Measurements from ENCODE around the gene C11orf24. TPM values are rescaled to one million over a fixed set of nuclear protein-coding genes. Genes with fewer than 3 reads are reported as not detected.

Gene C11orf24
- total and polyA plus RNA-seq, 2 experiments from 2014 or later: 89.4 to 105 TPM

DNA sequence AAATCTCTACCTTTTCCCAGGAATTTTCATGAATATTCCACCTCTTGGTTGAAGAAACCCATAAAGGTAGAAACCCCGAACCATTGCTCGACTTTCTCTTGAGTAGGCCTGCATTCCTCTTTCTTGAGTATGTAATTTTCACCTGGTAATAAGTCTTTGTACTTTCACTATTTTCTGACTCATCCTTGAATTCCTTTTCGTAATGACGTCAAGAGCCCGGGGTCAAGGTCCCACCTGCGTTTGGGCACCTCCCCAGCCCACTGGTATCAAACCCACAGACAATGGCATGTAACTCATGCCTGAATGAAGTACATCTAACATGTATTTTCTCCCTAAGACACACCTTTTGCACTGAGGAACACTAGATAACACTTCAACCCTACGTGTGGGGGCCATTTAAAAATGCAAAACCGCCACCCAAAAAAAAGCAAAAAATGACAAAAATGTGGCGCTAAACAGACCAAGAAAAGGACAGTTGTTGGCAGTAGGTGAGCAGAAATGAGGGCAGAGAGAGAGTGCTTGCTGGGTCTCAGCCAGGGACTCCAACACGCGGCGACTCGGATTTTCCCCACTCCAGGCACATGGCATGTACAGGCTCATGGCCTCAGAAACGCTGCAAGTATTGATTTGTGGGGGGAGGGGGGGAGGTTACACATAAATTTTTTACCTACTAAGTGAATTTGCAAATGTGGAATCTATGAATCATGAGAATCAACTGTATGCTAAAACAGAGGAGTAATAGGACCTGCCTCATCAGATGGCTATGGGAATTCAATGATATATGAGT, 4.1 kb upstream of the C11orf24 start:
- Histone ChIP-seq H3K9me2 (ENCODE audit: insufficient read depth) (no peaks in the 10 kb centered on the region), H2AFZ (no peak overlapping the region), H3K4me1 (ENCODE audit: insufficient read depth) (no peaks in the 10 kb centered on the region), H3K27me3 (replicated peaks; ENCODE audit: insufficient read depth) (no peaks in the 10 kb centered on the region), H3K4me2 (ENCODE audit: unreplicated experiment) (no peak overlapping the region), H3K9me3 (ENCODE audit: low read depth) (no peaks in the 10 kb centered on the region), H3K9ac (no peak overlapping the region), H3K27ac (no peak overlapping the region), H3K36me3 (ENCODE audit: low read depth) (no peaks in the 10 kb centered on the region), H4K20me1 (ENCODE audit: insufficient read depth) (no peaks in the 10 kb centered on the region), H3F3A (ENCODE audit: insufficient read depth) (peaks cover 3% of the 10 kb centered on the region; the same call in 1 of the 2 replicates), H3K4me3 (no peak overlapping the region), H3K79me2 (ENCODE audit: insufficient read depth) (peaks cover 7% of the 10 kb centered on the region)
- DNase-seq: no peak
- in situ Hi-C loops (cut with MboI): no loop called here
- TF ChIP-seq EZH2phosphoT487 (IDR thresholded peaks at IDR 0.05; ENCODE audit: insufficient read depth, low read depth) (no peak), EZH2 (IDR thresholded peaks at IDR 0.05; ENCODE audit: insufficient read depth, poor library complexity, severe bottlenecking) (no peak)
- WGBS, 2 experiments (ENCODE audit: low coverage in 1 of 2, low lambda C conversion rate in 2 of 2, missing lambda C conversion rate in 2 of 2): 88 to 91% methylated on average over 14 of the region's 14 CpGs

DNA sequence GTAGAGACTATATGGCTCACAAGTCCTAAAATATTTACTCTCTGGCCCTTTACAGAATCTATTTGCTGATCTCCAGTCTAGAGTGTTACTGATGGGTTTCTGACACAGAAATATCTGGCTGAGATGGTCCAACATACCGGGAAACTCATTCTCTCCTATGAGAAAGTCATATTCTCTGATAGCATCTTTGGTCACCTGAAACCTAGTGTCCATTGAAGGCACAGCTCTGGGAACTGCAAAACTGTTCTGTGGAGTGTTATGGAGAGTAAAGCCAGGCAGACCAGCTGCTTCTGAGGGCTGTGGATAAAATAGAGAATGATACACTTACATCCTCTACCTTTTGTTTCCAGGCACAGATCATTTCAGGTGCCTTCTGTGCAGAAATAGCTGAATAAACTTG, 2.5 kb upstream of the C11orf24 start:
- peaks cover 7% of the 10 kb centered on the region; the same call in 1 of the 2 replicates for H3F3A ChIP-seq (ENCODE audit: insufficient read depth)
- peaks cover 24% of the 10 kb centered on the region for H3K79me2 ChIP-seq (ENCODE audit: insufficient read depth)
- no peak overlapping the region for H2AFZ ChIP-seq
- no peak overlapping the region for H3K4me3 ChIP-seq
- peaks cover 15% of the 10 kb centered on the region for H3K4me1 ChIP-seq (ENCODE audit: insufficient read depth)
- no peak overlapping the region for H3K9ac ChIP-seq
- H3K36me3 ChIP-seq (ENCODE audit: low read depth): no peaks in the 10 kb centered on the region
- H3K9me3 ChIP-seq (ENCODE audit: low read depth): no peaks in the 10 kb centered on the region
- WGBS, 2 experiments (ENCODE audit: low coverage in 1 of 2, low lambda C conversion rate in 2 of 2, missing lambda C conversion rate in 2 of 2): 68 to 86% methylated on average over 1 of the region's 1 CpG
- H3K9me2 ChIP-seq (ENCODE audit: insufficient read depth): no peaks in the 10 kb centered on the region
- DNase-seq: no peak
- TF ChIP-seq EZH2 (IDR thresholded peaks at IDR 0.05; ENCODE audit: insufficient read depth, poor library complexity, severe bottlenecking) (no peak), EZH2phosphoT487 (IDR thresholded peaks at IDR 0.05; ENCODE audit: insufficient read depth, low read depth) (no peak)
- no peak overlapping the region for H3K27ac ChIP-seq
- no peak overlapping the region for H3K4me2 ChIP-seq (ENCODE audit: unreplicated experiment)
- no peaks in the 10 kb centered on the region for H3K27me3 ChIP-seq (replicated peaks; ENCODE audit: insufficient read depth)
- H4K20me1 ChIP-seq (ENCODE audit: insufficient read depth): no peaks in the 10 kb centered on the region
- in situ Hi-C loops (cut with MboI): no loop called here

DNA sequence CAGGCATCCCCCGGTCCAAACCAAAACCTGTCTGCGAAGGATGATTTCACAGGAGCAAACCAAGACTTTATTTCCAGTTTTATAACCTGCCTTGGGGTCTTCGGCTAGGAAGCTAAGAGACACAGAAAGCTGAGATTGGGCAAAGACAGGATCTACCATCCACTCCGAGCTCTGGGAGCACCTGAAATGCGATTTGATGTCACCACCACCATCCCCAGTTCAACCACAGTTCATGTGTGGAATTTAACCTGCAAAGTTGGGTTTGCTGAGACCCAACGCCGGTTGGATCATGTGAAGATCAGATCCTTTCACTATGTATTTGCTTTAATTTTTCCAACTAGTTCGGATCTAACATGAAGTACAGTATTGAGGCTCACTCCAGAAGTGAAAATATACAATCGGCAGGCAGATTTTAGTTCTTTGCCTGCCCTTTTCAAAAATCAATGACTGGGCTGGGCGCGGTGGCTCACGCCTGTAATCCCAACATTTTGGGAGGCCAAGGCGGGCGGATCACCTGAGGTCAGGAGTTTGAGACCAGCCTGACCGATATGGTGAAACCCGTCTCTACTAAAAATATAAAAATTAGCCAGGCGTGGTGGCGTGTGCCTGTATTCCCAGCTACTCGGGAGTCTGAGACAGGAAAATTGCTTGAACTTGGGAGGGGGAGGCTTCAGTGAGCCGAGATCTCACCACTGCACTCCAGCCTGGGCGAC, 1.4 kb upstream of the C11orf24 start:
- H3K27ac ChIP-seq: no peak overlapping the region
- no peaks in the 10 kb centered on the region for H3K27me3 ChIP-seq (replicated peaks; ENCODE audit: insufficient read depth)
- no peak for DNase-seq
- TF ChIP-seq EZH2 (IDR thresholded peaks at IDR 0.05; ENCODE audit: insufficient read depth, poor library complexity, severe bottlenecking) (no peak), EZH2phosphoT487 (IDR thresholded peaks at IDR 0.05; ENCODE audit: insufficient read depth, low read depth) (no peak)
- H2AFZ ChIP-seq: no peak overlapping the region
- peaks cover 7% of the 10 kb centered on the region; the same call in 1 of the 2 replicates for H3F3A ChIP-seq (ENCODE audit: insufficient read depth)
- peaks cover 22% of the 10 kb centered on the region for H3K4me1 ChIP-seq (ENCODE audit: insufficient read depth)
- in situ Hi-C loops (cut with MboI): no loop called here
- no peak overlapping the region for H3K9ac ChIP-seq
- no peaks in the 10 kb centered on the region for H3K9me3 ChIP-seq (ENCODE audit: low read depth)
- 90 to 92% methylated on average over 21 of the region's 21 CpGs for WGBS, 2 experiments (ENCODE audit: low coverage in 1 of 2, low lambda C conversion rate in 2 of 2, missing lambda C conversion rate in 2 of 2)
- peak overlapping the region; percentile 80 for H3K4me2 ChIP-seq (ENCODE audit: unreplicated experiment)
- peaks cover 35% of the 10 kb centered on the region for H3K79me2 ChIP-seq (ENCODE audit: insufficient read depth)
- H3K36me3 ChIP-seq (ENCODE audit: low read depth): peaks cover 2% of the 10 kb centered on the region; the same call in 1 of the 2 replicates
- H3K9me2 ChIP-seq (ENCODE audit: insufficient read depth): no peaks in the 10 kb centered on the region
- H4K20me1 ChIP-seq (ENCODE audit: insufficient read depth): no peaks in the 10 kb centered on the region
- H3K4me3 ChIP-seq: peak overlapping the region; percentile 91

DNA sequence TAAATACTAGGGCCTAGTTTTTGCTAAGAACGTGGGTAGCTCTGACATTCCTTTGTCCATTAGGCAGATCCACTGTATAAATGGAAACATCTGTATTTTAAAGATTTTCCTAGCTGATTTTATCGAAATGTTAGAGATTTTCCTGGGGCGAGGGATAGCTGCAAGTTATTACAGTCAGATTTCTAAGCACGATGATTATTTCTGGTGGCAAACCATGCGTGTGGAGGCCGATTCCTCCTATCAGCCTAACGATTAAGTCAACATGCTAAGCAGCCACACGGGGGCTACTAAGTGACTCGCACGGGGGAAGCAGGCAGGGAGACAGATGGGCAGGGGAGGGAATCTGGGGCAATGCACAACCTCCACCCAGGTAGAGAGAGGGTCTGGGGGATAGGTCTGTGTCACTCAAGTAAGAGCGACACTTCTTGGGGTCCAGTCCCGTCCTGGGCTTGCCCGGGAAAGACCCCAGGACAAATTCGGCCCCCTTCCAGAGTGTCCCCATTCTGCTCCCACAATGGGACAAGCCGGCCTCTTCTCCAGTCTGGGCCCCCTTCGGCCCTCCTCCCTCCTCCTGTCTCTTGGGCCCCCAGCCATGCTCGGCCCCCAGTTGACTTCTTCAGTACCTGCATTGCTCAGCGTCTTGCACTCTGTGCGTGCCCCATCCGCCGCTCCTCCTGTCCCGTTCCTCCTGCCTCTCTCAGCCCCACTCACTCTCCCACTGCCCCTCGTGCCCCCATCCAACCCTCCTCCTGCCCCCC, 571 bp downstream of the C11orf24 start:
- H3K79me2 ChIP-seq (ENCODE audit: insufficient read depth): peaks cover 55% of the 10 kb centered on the region
- no peaks in the 10 kb centered on the region for H3K27me3 ChIP-seq (replicated peaks; ENCODE audit: insufficient read depth)
- peak overlapping the region; percentile 100 for H3K9ac ChIP-seq
- no peaks in the 10 kb centered on the region for H4K20me1 ChIP-seq (ENCODE audit: insufficient read depth)
- no peaks in the 10 kb centered on the region for H3K9me2 ChIP-seq (ENCODE audit: insufficient read depth)
- H2AFZ ChIP-seq: peak overlapping the region; percentile 47
- H3K27ac ChIP-seq: peak overlapping the region; percentile 99
- TF ChIP-seq EZH2phosphoT487 (IDR thresholded peaks at IDR 0.05; ENCODE audit: insufficient read depth, low read depth): no peak
- TF ChIP-seq EZH2 (IDR thresholded peaks at IDR 0.05; ENCODE audit: insufficient read depth, poor library complexity, severe bottlenecking): no peak
- peaks cover 22% of the 10 kb centered on the region for H3K4me1 ChIP-seq (ENCODE audit: insufficient read depth)
- H3K36me3 ChIP-seq (ENCODE audit: low read depth): peaks cover 19% of the 10 kb centered on the region
- DNase-seq: peak; percentile 97
- in situ Hi-C loops (cut with MboI): no loop called here
- WGBS, 2 experiments (ENCODE audit: low coverage in 1 of 2, low lambda C conversion rate in 2 of 2, missing lambda C conversion rate in 2 of 2): 2% methylated on average over 17 to 23 of the region's 23 CpGs
- peaks cover 7% of the 10 kb centered on the region; the same call in 1 of the 2 replicates for H3F3A ChIP-seq (ENCODE audit: insufficient read depth)
- peak overlapping the region; percentile 92 for H3K4me2 ChIP-seq (ENCODE audit: unreplicated experiment)
- no peaks in the 10 kb centered on the region for H3K9me3 ChIP-seq (ENCODE audit: low read depth)
- peak overlapping the region; percentile 91 for H3K4me3 ChIP-seq
